HEK293 (cell line): ENCODE measurements around the gene TBX15.

ENCODE experiments used
- GLIS1 ChIP-seq: fragments of 450-650 bp; formaldehyde crosslinking; IDR thresholded peaks from 2 replicates; pipeline ENCODE4 v1.5.1; 2016; ENCODE audit warnings: missing biosample characterization, missing genetic modification characterization
- HOXA7 ChIP-seq: sonication (generic); formaldehyde crosslinking; IDR thresholded peaks from 2 replicates; pipeline ENCODE4 v1.8.1; 2022; ENCODE audit warnings: missing genetic modification reagents, borderline replicate concordance
- SALL2 ChIP-seq: fragments of 450-650 bp; formaldehyde crosslinking; IDR thresholded peaks from 2 replicates; pipeline ENCODE4 v1.5.0; 2017; ENCODE audit warnings: missing biosample characterization, mild to moderate bottlenecking, missing genetic modification characterization, borderline replicate concordance
- WT1 ChIP-seq: fragments of 450-650 bp; formaldehyde crosslinking; IDR thresholded peaks from 2 replicates; pipeline ENCODE4 v1.5.1; 2016; ENCODE audit warnings: missing biosample characterization, missing genetic modification characterization
- ZNF121 ChIP-seq: fragments of 450-650 bp; formaldehyde crosslinking; IDR thresholded peaks from 2 replicates; pipeline ENCODE4 v1.5.1; 2016; ENCODE audit warnings: missing biosample characterization, missing genetic modification characterization
- ZNF747 ChIP-seq: fragments of 450-650 bp; formaldehyde crosslinking; IDR thresholded peaks from 2 replicates; pipeline ENCODE4 v1.5.1; 2016; ENCODE audit warnings: missing biosample characterization, missing genetic modification characterization
- ZNF830 ChIP-seq: fragments of 450-650 bp; IDR thresholded peaks from 2 replicates; pipeline ENCODE4 v1.5.0; 2018; ENCODE audit warnings: missing biosample characterization, missing genetic modification characterization, low read depth, mild to moderate bottlenecking, moderate library complexity
- TF ChIP-seq, protein P1 (sequence below): fragments of 450-650 bp; formaldehyde crosslinking; IDR thresholded peaks from 2 replicates; pipeline ENCODE4 v1.5.1; 2016; ENCODE audit warnings: missing biosample characterization, missing genetic modification characterization

DNA sequence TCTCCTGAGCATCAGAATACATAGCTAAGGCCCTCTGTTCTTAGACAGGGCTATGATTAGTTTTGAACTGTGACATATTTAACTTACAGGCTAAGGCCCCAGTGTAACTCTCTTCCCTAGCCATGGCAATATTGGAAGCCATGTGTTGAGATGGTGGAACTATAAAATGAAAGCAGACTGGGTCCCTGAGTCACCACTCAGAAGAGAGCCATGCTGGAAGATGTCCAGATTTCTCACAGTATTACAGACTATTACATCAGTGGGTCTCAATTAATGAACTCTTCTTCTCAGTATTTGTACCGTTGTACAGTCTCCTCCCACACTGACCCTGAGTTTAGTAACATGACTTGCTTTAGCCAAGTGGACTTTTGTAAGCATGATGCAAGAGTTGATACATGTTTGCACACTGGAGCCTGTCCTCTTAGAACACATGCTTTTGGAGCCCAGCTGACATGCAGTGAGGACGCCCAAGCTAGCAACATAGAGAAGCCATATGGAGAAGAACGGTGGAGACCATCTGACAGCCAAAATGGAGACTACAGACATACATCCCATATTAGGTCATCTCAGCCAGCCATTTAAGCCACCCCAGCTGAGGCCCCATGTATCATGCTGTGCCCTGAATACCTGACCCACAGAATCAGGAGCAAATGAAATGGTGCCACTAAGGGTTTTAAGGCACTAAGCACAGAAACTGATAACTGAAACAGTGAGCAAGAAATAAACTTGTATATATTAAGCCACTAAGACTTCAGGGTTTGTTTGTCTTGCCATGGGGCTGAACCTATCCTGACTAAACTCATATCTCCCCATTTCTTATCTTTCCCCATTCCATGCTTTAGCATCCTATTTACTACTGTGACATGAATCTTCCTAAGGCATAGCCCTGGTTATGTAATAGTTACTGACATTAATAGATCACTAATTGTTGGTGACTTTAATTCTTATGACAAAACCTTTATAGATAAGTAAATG, 24.4 kb downstream of the TBX15 start:
- no peak for TF ChIP-seq GLIS1
- no peak for TF ChIP-seq ZNF121
- TF ChIP-seq, protein P1, sequence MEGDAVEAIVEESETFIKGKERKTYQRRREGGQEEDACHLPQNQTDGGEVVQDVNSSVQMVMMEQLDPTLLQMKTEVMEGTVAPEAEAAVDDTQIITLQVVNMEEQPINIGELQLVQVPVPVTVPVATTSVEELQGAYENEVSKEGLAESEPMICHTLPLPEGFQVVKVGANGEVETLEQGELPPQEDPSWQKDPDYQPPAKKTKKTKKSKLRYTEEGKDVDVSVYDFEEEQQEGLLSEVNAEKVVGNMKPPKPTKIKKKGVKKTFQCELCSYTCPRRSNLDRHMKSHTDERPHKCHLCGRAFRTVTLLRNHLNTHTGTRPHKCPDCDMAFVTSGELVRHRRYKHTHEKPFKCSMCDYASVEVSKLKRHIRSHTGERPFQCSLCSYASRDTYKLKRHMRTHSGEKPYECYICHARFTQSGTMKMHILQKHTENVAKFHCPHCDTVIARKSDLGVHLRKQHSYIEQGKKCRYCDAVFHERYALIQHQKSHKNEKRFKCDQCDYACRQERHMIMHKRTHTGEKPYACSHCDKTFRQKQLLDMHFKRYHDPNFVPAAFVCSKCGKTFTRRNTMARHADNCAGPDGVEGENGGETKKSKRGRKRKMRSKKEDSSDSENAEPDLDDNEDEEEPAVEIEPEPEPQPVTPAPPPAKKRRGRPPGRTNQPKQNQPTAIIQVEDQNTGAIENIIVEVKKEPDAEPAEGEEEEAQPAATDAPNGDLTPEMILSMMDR (tag by site-specific recombination) = no peak
- no peak for TF ChIP-seq ZNF830 (tag by site-specific recombination)
- no peak for TF ChIP-seq SALL2 (tag by site-specific recombination)
- TF ChIP-seq WT1 (tag by site-specific recombination) = no peak
- no peak for TF ChIP-seq HOXA7
- TF ChIP-seq ZNF747 = no peak
